ENCODE results near the gene LINC00305.

Gene LINC00305

DNA sequence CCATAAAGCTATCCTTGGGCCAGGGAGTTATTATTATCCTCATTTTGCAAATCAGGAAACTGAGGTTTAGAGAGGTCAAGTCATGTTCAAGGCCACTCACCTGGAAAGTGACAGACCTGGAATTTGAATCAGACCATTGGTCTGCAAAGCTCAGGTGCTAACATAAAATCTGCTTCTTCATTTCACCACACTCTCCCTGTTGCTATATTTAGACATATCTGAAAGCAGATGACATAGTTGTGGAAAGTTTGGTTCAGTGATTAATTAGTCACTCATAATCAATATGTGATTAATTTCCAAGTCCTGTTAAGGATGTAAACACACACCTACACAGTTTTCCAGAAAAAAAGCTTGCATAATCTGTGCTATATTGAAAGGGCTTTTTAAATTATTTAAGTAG is 57.4 kb downstream of the LINC00305 start:
- H3K36me3 ChIP-seq (replicated peaks; ENCODE audit: low read depth, low read length), result no peaks in the 10 kb centered on the region
- TF ChIP-seq, protein P1, sequence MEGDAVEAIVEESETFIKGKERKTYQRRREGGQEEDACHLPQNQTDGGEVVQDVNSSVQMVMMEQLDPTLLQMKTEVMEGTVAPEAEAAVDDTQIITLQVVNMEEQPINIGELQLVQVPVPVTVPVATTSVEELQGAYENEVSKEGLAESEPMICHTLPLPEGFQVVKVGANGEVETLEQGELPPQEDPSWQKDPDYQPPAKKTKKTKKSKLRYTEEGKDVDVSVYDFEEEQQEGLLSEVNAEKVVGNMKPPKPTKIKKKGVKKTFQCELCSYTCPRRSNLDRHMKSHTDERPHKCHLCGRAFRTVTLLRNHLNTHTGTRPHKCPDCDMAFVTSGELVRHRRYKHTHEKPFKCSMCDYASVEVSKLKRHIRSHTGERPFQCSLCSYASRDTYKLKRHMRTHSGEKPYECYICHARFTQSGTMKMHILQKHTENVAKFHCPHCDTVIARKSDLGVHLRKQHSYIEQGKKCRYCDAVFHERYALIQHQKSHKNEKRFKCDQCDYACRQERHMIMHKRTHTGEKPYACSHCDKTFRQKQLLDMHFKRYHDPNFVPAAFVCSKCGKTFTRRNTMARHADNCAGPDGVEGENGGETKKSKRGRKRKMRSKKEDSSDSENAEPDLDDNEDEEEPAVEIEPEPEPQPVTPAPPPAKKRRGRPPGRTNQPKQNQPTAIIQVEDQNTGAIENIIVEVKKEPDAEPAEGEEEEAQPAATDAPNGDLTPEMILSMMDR (IDR thresholded peaks at IDR 0.05; ENCODE audit: low read depth, low read length), result no peak
- no peak for TF ChIP-seq EZH2phosphoT487 (IDR thresholded peaks at IDR 0.05; ENCODE audit: low read depth)
- H4K20me1 ChIP-seq (ENCODE audit: insufficient read depth, low read length), result no peaks in the 10 kb centered on the region
- no peak overlapping the region for H2AFZ ChIP-seq (ENCODE audit: low read depth, low read length)
- H3K9me3 ChIP-seq (ENCODE audit: insufficient read depth, low read length), result no peaks in the 10 kb centered on the region
- no peak overlapping the region for H3K9ac ChIP-seq (ENCODE audit: low read length)
- H3K4me3 ChIP-seq (ENCODE audit: low read length), result no peak overlapping the region
- H3K27me3 ChIP-seq (ENCODE audit: low read depth, low read length), result no peaks in the 10 kb centered on the region
- H3K27ac ChIP-seq (ENCODE audit: low read length), result no peak overlapping the region
- no peak overlapping the region for H3K4me2 ChIP-seq (ENCODE audit: low read length)
- H3K79me2 ChIP-seq (ENCODE audit: low read length), result no peaks in the 10 kb centered on the region
- peaks cover 15% of the 10 kb centered on the region for H3K4me1 ChIP-seq (ENCODE audit: low read length)

DNA sequence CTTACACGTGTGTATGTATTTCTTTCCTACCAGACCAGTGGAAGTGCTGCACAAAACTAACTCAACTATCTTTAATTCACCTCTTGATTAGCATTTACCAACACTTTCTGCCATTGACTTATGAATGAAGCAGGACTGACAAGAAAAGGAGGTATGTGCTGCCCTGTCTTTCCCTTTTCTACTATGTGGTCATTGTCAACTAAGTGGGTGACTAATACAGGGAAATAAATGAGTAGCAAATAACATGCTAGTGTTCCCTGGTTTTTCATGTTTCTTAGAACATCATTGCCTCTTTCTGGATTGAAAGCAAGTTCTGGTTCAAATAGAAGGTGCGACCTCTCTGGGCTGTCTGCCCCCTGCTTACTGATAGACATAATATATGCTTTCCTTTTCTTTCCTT is 58.0 kb downstream of the LINC00305 start:
- Histone ChIP-seq H3K27me3 (ENCODE audit: low read depth, low read length) (no peaks in the 10 kb centered on the region), H2AFZ (ENCODE audit: low read depth, low read length) (no peak overlapping the region), H3K36me3 (replicated peaks; ENCODE audit: low read depth, low read length) (no peaks in the 10 kb centered on the region), H3K4me1 (ENCODE audit: low read length) (peaks cover 15% of the 10 kb centered on the region), H3K79me2 (ENCODE audit: low read length) (no peaks in the 10 kb centered on the region), H3K9ac (ENCODE audit: low read length) (no peak overlapping the region), H3K9me3 (ENCODE audit: insufficient read depth, low read length) (no peaks in the 10 kb centered on the region), H3K4me2 (ENCODE audit: low read length) (no peak overlapping the region), H3K4me3 (ENCODE audit: low read length) (no peak overlapping the region), H3K27ac (ENCODE audit: low read length) (no peak overlapping the region), H4K20me1 (ENCODE audit: insufficient read depth, low read length) (no peaks in the 10 kb centered on the region)
- TF ChIP-seq, protein P1 (IDR thresholded peaks at IDR 0.05; ENCODE audit: low read depth, low read length), result no peak
- no peak for TF ChIP-seq EZH2phosphoT487 (IDR thresholded peaks at IDR 0.05; ENCODE audit: low read depth)

DNA sequence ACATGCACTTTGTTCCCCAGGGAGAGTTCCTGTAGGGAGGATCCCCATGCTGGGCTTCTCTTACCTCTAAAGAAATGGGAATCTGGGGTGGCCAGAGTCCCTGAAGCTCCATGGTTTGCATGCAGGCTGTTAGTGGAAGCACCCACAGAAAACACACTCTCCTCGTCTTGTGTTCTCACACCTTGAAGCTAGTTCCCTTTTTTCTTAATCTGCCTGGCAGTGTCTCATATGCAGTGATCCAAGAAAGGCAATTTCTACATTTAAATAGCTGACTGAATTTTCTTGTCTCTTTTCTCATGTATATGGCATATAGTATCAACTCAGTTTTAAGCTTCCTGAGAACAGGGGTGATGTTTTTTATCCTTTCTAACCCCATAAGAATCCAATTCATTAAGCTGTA is 65.0 kb downstream of the LINC00305 start:
- peak overlapping the region; percentile 11; the same call in 1 of the 2 replicates for H3K4me2 ChIP-seq (ENCODE audit: low read length)
- peaks cover 17% of the 10 kb centered on the region for H3K4me1 ChIP-seq (ENCODE audit: low read length)

GRCh38 chr18:64082513-64082912 is 66.4 kb downstream of the LINC00305 start:
- TF ChIP-seq, protein P1 (IDR thresholded peaks at IDR 0.05; ENCODE audit: low read depth, low read length), result no peak
- no peak for TF ChIP-seq EZH2phosphoT487 (IDR thresholded peaks at IDR 0.05; ENCODE audit: low read depth)
- no peak overlapping the region for H3K4me3 ChIP-seq (ENCODE audit: low read length)
- H4K20me1 ChIP-seq (ENCODE audit: insufficient read depth, low read length), result no peaks in the 10 kb centered on the region
- H3K79me2 ChIP-seq (ENCODE audit: low read length), result no peaks in the 10 kb centered on the region
- no peak overlapping the region for H3K9ac ChIP-seq (ENCODE audit: low read length)
- peak overlapping the region; percentile 8; the same call in 1 of the 2 replicates for H3K4me2 ChIP-seq (ENCODE audit: low read length)
- no peaks in the 10 kb centered on the region for H3K9me3 ChIP-seq (ENCODE audit: insufficient read depth, low read length)
- H3K36me3 ChIP-seq (replicated peaks; ENCODE audit: low read depth, low read length), result no peaks in the 10 kb centered on the region
- H2AFZ ChIP-seq (ENCODE audit: low read depth, low read length), result 0 out of 2 replicates have a peak overlapping the region, but pooled peaks have one; percentile 5
- no peaks in the 10 kb centered on the region for H3K27me3 ChIP-seq (ENCODE audit: low read depth, low read length)
- no peak overlapping the region for H3K27ac ChIP-seq (ENCODE audit: low read length)
- peaks cover 17% of the 10 kb centered on the region for H3K4me1 ChIP-seq (ENCODE audit: low read length)

More for the DNA sequence above, 65.0 kb downstream of the LINC00305 start:
- peak overlapping the region; percentile 31; the same call in 1 of the 2 replicates for H2AFZ ChIP-seq (ENCODE audit: low read depth, low read length)
- H3K27ac ChIP-seq (ENCODE audit: low read length), result no peak overlapping the region
- H4K20me1 ChIP-seq (ENCODE audit: insufficient read depth, low read length), result no peaks in the 10 kb centered on the region
- H3K4me3 ChIP-seq (ENCODE audit: low read length), result no peak overlapping the region
- TF ChIP-seq EZH2phosphoT487 (IDR thresholded peaks at IDR 0.05; ENCODE audit: low read depth), result no peak
- TF ChIP-seq, protein P1 (IDR thresholded peaks at IDR 0.05; ENCODE audit: low read depth, low read length), result no peak
- H3K79me2 ChIP-seq (ENCODE audit: low read length), result no peaks in the 10 kb centered on the region
- H3K9ac ChIP-seq (ENCODE audit: low read length), result no peak overlapping the region
- H3K9me3 ChIP-seq (ENCODE audit: insufficient read depth, low read length), result no peaks in the 10 kb centered on the region
- no peaks in the 10 kb centered on the region for H3K36me3 ChIP-seq (replicated peaks; ENCODE audit: low read depth, low read length)
- H3K27me3 ChIP-seq (ENCODE audit: low read depth, low read length), result no peaks in the 10 kb centered on the region
